Ishikawa (cell line): ENCODE measurements around the gene CDH18.

Experiments used
- CEBPB ChIP-seq: IDR thresholded peaks from 2 replicates; pipeline ENCODE4 v1.6.1; 2012
- CREB1 ChIP-seq: IDR thresholded peaks from 2 replicates; pipeline ENCODE4 v1.6.1; 2012; ENCODE audit warnings: low read depth
- EGR1 ChIP-seq: IDR thresholded peaks from 2 replicates; pipeline ENCODE4 v1.6.1; 2012
- EP300 ChIP-seq: IDR thresholded peaks from 2 replicates; pipeline ENCODE4 v1.6.1; 2012; ENCODE audit warnings: borderline replicate concordance
- FOXM1 ChIP-seq: IDR thresholded peaks from 2 replicates; pipeline ENCODE4 v1.6.1; 2012; ENCODE audit warnings: low read depth, borderline replicate concordance
- NFIC ChIP-seq: IDR thresholded peaks from 2 replicates; pipeline ENCODE4 v1.6.1; 2012
- RAD21 ChIP-seq: IDR thresholded peaks from 2 replicates; pipeline ENCODE4 v1.6.1; 2012; ENCODE audit warnings: low read depth
- TAF1 ChIP-seq: IDR thresholded peaks from 2 replicates; pipeline ENCODE4 v1.6.1; 2012; ENCODE audit warnings: low read depth, mild to moderate bottlenecking
- TCF12 ChIP-seq: IDR thresholded peaks from 2 replicates; pipeline ENCODE4 v1.6.1; 2012; ENCODE audit warnings: low read depth
- TEAD4 ChIP-seq: IDR thresholded peaks from 2 replicates; pipeline ENCODE4 v1.6.1; 2012
- USF1 ChIP-seq: IDR thresholded peaks from 2 replicates; pipeline ENCODE4 v1.6.1; 2012
- YY1 ChIP-seq: IDR thresholded peaks from 2 replicates; pipeline ENCODE4 v1.6.1; 2012; ENCODE audit warnings: low read depth
- ZBTB7A ChIP-seq: IDR thresholded peaks from 2 replicates; pipeline ENCODE4 v1.6.1; 2012; ENCODE audit warnings: low read depth
- TF ChIP-seq, protein P1 (sequence below): IDR thresholded peaks from 2 replicates; pipeline ENCODE4 v1.6.1; 2012
- TF ChIP-seq, protein P2 (sequence below): IDR thresholded peaks from 2 replicates; pipeline ENCODE4 v1.6.1; 2012; ENCODE audit warnings: low read depth, mild to moderate bottlenecking

Gene CDH18

GRCh38 chr5:19734776-19735175 lies 253.2 kb downstream of the CDH18 start:
- TF ChIP-seq EGR1 (no peak), FOXM1 (no peak), EP300 (no peak), TCF12 (no peak), ZBTB7A (no peak), CEBPB (no peak), YY1 (no peak), USF1 (no peak), CREB1 (no peak), TAF1 (no peak), RAD21 (no peak), TEAD4 (no peak), NFIC (no peak)
- TF ChIP-seq, protein P1, sequence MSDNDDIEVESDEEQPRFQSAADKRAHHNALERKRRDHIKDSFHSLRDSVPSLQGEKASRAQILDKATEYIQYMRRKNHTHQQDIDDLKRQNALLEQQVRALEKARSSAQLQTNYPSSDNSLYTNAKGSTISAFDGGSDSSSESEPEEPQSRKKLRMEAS = no peak
- TF ChIP-seq, protein P2, sequence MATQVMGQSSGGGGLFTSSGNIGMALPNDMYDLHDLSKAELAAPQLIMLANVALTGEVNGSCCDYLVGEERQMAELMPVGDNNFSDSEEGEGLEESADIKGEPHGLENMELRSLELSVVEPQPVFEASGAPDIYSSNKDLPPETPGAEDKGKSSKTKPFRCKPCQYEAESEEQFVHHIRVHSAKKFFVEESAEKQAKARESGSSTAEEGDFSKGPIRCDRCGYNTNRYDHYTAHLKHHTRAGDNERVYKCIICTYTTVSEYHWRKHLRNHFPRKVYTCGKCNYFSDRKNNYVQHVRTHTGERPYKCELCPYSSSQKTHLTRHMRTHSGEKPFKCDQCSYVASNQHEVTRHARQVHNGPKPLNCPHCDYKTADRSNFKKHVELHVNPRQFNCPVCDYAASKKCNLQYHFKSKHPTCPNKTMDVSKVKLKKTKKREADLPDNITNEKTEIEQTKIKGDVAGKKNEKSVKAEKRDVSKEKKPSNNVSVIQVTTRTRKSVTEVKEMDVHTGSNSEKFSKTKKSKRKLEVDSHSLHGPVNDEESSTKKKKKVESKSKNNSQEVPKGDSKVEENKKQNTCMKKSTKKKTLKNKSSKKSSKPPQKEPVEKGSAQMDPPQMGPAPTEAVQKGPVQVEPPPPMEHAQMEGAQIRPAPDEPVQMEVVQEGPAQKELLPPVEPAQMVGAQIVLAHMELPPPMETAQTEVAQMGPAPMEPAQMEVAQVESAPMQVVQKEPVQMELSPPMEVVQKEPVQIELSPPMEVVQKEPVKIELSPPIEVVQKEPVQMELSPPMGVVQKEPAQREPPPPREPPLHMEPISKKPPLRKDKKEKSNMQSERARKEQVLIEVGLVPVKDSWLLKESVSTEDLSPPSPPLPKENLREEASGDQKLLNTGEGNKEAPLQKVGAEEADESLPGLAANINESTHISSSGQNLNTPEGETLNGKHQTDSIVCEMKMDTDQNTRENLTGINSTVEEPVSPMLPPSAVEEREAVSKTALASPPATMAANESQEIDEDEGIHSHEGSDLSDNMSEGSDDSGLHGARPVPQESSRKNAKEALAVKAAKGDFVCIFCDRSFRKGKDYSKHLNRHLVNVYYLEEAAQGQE = no peak

GRCh38 chr5:19733612-19734495 lies 254.1 kb downstream of the CDH18 start:
- TF ChIP-seq YY1 (no peak), RAD21 (no peak), TAF1 (no peak), CEBPB (no peak), NFIC (no peak), ZBTB7A (no peak), EP300 (no peak), TCF12 (no peak), USF1 (no peak), CREB1 (no peak), EGR1 (no peak), FOXM1 (no peak), TEAD4 (no peak)
- TF ChIP-seq, protein P1 = no peak
- TF ChIP-seq, protein P2 = no peak

GRCh38 chr5:19728571-19728970 lies 259.4 kb downstream of the CDH18 start:
- TF ChIP-seq YY1 = no peak
- TF ChIP-seq TEAD4 = no peak
- TF ChIP-seq CEBPB = no peak
- TF ChIP-seq, protein P2 = no peak
- TF ChIP-seq EP300 = no peak
- TF ChIP-seq USF1 = no peak
- no peak for TF ChIP-seq TAF1
- TF ChIP-seq, protein P1 = no peak
- TF ChIP-seq CREB1 = no peak
- TF ChIP-seq FOXM1 = no peak
- no peak for TF ChIP-seq RAD21
- no peak for TF ChIP-seq NFIC
- TF ChIP-seq EGR1 = no peak
- no peak for TF ChIP-seq ZBTB7A
- no peak for TF ChIP-seq TCF12
